ENCODE data around the gene WNT2.
A peak's percentile ranks its signal among the peaks of the same experiment; 100 is the strongest.

The WNT2 gene

DNA sequence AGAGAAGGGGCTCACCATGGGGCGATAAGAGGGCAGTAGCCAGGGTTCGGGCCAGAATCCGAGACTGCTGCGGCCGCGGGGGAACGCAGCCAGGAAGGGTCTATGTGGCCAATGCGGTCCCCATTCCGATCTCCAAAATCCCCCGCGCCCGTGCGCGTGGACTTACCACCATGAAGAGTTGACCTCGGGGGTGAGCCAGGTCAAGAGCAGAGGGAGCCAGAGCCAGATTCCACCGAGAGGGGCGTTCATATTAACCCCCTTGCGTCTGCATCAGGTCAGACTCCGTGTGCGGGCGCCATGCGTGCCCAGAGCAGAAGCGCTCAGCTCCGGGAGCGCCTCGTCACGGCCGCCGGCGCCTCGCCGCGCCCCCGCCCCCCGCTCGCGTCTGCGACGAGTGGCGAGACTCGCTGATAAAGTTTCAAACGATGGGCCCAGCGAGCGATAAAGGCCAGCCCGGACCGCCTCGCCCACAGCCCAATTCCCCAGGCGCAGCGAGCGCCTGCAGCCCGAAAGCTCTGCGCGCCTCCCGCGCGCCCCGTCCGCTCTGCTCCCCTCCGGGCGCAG is at the start of gene WNT2:
TSS of gene WNT2 (minus strand) at position 318 of the 564 bp plus-strand sequence. CDS start at position 249, 69 bp downstream.
- peak; percentile 29 for DNase-seq (ENCODE audit: low spot score)

- no peak for DNase-seq (ENCODE audit: low spot score)
Measured at GRCh38 chr7:117372073-117372472, 49.2 kb upstream of the WNT2 start.

DNA sequence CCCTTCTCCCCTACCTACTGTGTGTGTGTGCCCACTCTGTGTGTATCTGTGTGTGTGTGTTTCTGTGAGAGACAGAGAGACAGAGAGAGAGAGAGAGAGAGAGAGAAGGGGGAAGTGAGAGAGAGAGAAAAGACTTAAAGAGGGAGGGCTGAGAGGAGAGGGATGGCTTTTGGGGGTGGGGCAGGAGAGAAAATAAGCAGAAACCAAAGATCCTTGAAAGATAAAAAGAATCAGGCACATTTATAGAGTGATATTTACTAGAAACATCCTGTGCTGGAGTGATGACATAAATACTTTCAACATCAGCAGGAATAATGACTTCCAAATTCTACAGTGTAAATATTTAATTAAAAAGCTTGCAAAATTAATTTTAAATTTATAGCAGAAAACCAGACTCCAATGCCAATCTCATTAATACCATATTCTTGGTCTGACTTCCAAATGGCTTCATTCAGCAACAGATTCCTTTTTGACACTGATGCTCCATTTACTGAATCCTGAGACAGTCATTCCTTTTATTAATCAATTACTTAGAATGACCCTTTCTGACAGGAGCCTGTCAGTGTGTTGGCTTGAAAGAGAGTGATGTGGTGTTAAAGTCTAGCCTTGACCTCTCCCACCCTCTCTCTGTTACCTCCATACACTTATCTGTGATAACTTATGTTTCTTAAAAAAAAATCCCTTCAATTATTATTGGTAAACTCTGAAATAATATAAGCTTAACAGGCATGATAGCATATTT is 41.7 kb upstream of the WNT2 start:
- no peak for DNase-seq (ENCODE audit: low spot score)

DNA sequence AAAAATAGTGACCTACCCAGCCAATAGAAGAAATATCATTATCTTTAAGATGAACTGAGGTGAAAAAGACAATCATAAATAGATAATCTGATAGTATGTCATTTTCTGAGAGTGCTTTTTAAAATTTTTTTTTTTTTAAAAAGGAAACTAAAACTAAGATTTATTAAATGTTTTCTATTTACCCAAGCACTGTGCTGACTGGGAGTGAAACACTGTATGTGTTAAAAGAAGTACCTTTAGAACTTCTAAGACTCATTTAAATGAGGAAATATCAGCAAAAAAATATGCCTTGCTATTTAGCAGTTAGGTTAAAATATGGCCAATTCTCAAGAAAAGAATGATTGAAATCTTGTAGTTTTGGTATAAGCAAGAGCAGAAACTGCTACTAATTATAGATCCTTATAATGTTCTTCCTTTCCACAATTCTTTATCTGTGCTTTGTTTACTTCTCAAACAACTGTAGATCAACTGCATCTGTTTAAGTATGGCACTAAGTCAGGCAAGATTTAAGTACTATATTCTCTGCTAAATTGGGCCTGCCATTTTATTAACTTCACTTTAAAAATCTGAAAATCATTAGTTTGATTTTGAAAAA is 39.5 kb upstream of the WNT2 start:
- no peak for DNase-seq (ENCODE audit: low spot score)

- DNase-seq (ENCODE audit: low spot score): no peak
Measured at GRCh38 chr7:117350027-117350426, 27.2 kb upstream of the WNT2 start.

DNA sequence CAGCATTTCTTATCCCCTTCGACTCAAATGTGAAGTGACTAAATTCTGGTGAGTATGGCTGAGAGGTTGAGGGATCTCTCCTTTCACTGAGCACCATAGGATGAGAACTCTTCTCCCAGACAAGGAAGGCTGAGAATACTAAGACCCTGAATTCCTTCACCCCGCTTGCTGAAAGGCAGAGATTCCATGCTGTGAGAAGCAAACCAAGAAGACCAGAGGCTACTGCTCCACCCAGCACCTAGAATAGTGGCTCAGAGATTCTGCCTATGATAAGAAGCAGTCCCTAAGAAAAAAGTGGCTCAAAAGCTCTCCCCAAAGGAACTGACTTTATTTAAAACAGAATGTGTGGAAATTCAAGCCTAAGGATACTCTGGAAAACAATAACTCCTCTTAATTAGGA is 26.7 kb upstream of the WNT2 start:
- DNase-seq (ENCODE audit: low spot score): no peak

DNA sequence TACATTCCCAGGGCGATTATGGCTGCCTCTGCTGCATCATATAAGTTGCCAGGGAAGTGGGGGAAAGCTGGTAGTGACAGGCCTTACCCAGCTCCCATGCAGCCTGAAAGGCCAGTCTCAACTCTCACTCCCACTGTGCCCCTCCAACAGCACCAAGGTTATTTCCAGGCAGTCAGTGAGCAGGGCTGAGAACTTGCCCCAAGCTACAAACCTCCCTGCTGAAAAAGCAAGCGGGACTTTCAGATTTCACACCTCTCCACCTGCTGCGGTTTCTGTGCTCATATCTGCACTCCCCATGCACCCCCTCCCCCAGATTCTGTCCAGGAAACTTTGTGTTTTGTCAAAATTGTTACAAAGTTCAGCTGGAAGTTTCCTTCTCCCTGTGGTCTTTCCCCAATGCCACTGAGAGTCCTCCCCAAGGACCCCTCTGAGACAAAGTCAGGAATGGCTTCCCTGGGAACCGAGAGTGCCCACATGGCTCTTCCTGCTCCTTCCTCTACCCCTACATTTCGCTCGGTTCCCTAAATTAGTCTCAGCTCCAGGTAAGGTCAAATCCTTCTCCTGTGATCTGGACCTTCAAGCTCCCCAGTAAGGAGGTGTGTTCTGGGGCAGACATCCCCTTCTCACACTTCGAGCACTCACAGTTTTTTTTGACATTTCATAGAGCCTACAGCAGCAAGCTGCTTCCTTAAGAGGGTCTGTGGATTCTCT is 25.3 kb upstream of the WNT2 start:
- DNase-seq (ENCODE audit: low spot score): no peak

- no peak for DNase-seq (ENCODE audit: low spot score)
Measured at GRCh38 chr7:117347480-117347879, 24.6 kb upstream of the WNT2 start.

DNA sequence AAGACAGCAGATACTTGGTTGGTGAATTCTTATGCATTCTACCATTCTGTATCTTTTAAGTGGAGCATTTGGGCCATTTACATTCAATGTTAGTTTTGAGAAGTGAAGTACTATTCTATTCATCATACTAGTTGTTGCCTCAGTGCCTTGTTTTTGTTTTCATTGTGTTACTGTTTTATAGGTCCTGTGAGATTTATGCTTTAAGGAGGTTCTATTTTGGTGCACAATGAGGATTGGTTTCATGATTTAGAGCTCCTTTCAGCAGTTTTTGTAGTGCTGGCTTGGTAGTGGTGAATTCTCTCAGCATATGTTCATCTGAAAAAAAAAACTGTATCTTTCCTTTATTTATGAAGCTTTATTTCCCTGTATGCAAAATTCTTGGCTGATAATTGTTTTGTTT is 23.3 kb upstream of the WNT2 start:
- DNase-seq (ENCODE audit: low spot score): no peak

DNA sequence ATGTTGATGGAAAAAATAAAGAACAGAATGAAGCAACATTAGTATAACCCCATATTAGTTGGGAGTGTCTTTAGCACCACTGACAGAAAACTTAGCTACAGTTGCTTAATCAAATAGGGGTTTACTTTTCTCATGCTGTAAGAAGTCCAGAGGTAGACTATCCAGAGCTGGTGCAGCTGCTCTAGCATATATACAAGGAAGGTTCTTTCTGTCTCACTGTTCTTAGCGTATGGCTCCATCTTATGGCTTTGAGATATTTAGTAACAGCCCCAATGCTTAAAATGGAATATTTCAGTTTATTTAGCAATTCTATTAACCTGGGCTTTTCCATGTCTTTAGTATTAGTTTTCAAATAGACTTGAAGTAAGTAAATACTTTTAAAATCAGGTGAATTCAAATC is 15.2 kb upstream of the WNT2 start:
- DNase-seq (ENCODE audit: low spot score): no peak

- DNase-seq (ENCODE audit: low spot score): no peak
Measured at GRCh38 chr7:117333168-117333567, 10.3 kb upstream of the WNT2 start.

DNA sequence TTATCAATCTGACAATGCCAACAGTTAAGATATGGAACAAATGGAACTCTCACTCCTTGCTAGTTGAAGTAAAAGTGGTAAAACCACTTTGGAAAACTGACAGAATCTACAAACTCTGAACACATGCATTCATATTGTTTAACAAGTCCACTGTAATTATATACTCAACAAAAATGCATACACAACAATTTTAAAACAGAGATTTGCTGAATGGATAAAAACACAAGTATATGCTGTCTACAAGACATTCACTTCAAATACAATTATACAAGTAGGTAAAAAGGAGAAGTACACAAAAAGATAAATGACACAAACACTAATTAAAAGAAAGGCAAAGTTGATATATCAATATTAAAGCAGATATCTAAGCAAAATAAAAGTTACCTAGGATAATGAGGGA is 9.2 kb upstream of the WNT2 start:
- no peak for DNase-seq (ENCODE audit: low spot score)

GRCh38 chr7:117325836-117326235 is 3.0 kb upstream of the WNT2 start:
- DNase-seq (ENCODE audit: low spot score): no peak

DNA sequence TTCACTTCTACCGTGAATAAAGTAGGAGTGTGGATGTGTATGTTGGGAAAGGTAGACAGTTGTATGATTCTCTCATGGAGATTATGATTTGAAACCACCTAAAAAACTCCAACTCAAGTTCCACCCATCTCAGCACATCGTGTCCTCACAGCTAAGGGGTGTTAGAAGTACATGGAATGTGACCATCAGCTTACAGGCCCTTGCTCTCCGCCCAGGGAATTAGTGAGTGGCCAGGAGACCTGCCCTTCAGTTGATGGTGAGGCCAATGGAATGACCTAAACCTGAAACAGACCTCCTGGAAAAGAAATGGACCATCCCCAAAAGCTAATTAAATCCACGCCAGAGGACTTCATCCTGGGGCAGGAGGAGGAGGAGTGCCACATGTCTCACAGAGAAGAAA is 2.1 kb upstream of the WNT2 start:
- DNase-seq (ENCODE audit: low spot score): no peak

DNA sequence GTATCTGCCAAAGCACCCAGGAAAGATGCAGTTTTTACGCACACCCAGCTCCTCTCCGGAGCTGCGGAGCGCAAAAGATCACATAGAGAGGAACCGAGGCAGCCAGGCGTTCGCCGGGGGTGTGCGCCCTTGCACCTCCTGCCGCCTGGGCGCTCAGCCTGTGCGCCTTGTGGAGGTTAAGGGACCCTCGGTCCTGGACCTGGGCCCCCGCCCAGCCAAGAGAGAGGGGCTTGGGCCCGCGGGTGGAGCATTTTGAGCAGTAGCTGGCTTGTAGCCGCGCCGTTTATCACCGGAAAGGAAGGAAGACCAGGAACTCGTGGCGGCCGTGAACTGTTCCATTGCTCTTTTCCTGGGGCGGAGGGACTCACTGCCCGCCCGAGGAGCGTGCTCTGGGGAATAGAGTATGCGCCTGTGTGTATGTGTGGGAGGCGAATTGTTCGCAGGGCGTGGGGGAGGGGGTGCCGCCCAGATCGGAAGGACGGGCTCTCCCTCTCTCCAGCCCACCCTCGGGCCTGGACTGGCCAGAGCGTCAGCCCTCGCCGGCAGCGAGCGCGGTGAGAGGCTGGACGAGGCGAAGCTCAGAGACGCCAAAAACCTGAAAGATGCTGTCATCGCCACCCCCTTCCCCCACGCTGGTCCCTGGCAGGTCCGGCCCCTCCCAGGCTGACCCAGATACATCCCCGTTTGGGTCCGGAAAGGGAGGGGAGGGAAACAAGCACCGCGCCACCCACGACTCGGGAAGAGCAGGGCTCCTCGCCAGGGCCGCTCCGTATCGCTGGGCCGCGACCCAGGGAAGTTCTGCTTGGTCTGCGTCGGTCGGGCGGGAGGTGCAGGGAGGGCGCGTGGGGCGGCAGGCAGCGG is 1.2 kb upstream of the WNT2 start:
- DNase-seq (ENCODE audit: low spot score): peak; percentile 18

DNA sequence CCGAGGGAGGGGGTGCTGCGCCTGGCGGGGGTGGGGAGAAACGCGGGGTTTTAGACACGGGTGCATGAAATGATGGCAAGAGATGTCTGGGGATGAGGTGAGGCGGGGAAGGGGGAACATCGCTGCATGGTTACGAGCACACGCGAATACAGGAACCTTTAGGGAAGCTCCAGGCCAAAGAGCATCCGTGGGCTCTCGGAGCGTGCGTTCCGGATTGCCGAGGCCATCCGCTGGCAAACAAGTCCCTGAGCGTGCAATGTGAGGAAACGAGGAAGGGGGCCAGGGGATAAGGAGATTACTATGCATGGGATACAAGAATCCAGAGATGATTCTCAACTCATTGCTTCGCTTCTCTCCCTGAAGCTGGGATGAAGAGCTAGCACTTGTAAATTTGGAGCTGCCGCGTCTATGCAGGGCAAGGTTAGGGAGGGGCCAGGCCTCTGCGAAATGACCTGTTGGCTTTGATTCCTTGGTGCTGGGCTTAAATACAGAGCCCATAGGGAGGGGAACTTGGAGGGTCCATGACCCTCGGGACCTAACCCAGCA is 520 bp upstream of the WNT2 start:
- no peak for DNase-seq (ENCODE audit: low spot score)

DNA sequence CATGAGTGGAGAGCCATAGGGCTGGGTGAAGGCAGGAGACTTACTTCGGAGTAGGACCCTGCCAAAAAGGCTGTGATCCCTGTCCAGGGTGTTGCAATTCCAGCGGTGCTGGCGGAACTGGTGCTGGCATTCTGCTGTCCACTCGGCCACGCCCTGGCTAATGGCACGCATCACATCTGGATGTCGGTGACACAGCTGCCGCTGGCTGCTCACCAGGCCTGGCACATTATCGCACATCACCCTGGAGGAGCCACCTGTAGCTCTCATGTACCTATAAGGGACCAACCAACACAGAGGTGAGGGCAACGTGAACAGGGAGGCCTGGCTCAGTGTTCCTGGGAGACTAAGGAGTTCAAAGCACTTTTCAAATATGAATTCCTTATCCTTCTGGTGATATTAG is 2.3 kb downstream of the WNT2 start:
- no peak for DNase-seq (ENCODE audit: low spot score)

GRCh38 chr7:117319181-117319580 is 3.7 kb downstream of the WNT2 start:
- DNase-seq (ENCODE audit: low spot score): no peak

- DNase-seq (ENCODE audit: low spot score): no peak
Measured at GRCh38 chr7:117313582-117313981, 9.3 kb downstream of the WNT2 start.

DNA sequence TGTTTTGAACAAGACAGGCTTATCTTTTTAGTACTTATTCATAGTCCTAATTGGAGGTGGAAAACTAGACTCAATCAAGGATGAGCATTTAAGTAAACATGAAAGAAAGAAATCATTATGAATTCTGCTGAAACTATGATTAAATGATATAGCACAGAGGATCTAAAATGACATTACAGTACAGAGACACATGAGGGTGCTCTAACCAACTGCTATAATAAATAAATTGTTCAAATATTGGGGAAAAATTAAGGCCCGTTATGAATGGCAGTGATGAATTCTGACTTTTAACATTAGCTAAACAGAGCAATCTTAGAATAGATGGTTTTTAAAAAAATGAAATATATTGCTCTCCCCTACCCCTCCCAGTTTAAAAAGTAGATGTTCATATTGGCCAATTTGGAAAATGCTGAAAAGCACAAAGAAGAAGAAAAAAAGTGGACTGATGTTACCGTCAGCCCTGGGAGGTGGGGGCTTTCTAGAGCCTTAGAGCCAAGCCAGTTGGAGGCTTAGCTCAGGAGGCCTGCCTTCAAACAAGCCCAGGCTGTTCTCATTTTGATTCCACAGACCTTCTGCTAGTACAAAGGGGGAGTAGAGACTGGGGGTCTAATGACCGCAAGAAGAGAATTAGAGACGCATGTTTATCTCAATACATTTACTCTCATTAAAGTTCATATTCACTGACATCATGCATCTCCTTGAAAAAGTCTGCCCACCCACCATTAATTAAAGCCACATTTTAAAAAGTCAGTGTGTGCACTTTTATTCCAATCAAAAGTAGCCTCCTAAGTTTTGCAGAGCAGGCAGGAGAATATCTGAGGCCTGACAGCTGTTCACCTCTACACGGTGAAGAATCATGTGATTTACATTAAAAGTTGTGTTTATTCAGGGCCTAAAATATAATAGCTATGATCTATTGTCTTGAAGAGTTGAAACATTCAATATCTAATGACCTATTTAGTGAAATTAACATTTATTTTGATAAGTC is 10.0 kb downstream of the WNT2 start:
- DNase-seq (ENCODE audit: low spot score): no peak

DNA sequence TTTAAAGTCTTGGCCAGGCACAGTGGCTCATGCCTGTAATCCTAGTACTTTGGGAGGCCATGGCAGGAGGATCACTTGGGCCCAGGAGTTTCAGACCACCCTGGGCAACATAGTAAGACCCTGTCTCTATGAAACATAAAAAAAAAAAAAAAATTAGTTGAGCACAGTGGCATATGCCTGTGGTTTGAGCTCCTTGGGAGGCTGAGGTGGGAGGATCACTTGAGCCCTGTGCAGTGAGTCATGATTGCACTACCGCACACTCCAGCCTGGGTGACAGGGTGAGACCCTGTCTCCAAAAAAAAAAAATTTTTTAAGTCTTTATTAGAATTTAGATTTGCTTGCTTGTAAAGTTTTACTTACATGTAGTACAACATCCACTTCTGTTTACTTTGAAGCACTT is 14.0 kb downstream of the WNT2 start:
- DNase-seq (ENCODE audit: low spot score): no peak

All from D341Med (cell line).